GM10266 (cell line): Measurements from ENCODE around the gene HDAC8.

Source experiments
- DNase-seq: peaks from one replicate; pipeline ENCODE4 v3.0.0; 2012; ENCODE audit errors: extremely low spot score
- CTCF ChIP-seq: IDR thresholded peaks from 2 replicates; pipeline ENCODE4 v1.5.1; 2012; ENCODE audit warnings: mild to moderate bottlenecking, low read depth; ENCODE audit not compliant: control insufficient read depth, insufficient read depth; ENCODE audit errors: missing control alignments

The HDAC8 gene

GRCh38 chrX:72392042-72392441 lies 180.6 kb downstream of the HDAC8 start:
- DNase-seq, result no peak

DNA sequence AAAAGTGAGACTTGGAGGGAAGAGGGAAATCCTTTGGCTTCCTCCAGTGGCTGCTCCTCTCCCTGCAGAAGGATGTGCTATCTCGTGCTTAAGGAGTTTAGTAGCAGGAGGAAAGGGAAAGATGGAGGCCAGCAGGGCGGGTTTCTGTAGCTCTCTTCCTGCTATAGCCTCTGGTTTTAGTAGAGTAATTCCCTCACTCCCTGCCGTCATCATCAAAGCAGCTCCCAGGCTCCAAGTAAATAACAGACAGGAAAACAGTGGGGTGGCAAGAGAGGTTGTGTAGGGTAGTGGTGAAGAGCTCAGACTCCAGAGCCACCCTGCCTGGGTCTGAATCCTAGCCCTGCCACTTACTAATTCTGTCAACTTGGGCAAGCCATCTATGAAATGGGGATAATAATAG lies 185.4 kb downstream of the HDAC8 start:
- no peak for DNase-seq
- TF ChIP-seq CTCF, result no peak

More at GRCh38 chrX:72392042-72392441, 180.6 kb downstream of the HDAC8 start:
- TF ChIP-seq CTCF, result no peak

- DNase-seq, result no peak
- TF ChIP-seq CTCF, result no peak
Observed at GRCh38 chrX:72382202-72382595, 190.4 kb downstream of the HDAC8 start.

DNA sequence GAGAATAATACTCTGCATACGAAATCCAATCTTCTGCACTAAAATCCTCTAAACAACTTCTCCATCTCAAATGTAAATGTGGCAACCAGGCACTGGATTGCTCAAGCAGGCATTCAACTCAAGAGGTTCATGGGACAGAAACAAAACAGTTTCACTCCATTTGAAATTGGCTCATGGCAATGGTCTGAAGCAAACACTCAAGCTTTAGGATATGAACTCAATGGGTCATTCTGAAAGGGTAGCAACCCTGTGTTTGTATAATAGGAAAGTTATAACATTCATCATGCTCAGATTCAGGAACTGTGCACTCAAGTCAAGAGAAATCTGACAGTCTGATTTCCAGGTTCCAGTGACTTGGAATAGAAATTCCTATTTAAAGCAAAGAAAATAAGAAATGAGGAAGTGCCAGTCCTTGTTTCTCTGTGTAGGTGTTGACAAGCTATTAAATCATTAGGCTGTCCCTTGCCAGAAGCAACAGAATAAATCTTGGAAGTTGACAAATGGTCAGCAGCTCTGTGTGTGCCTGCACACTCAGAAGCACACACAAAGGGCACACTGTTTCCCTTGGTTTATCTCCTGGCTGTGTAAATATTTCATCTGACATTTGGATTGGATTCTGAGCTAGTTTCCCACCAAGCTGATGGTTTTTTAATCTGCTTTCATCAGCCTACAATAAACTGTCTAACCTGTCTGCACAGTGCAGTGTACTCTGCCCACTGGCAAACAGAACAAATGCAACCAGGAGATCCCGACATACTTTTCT lies 191.0 kb downstream of the HDAC8 start:
- no peak for DNase-seq

GRCh38 chrX:72376124-72376523 lies 196.5 kb downstream of the HDAC8 start:
- no peak for TF ChIP-seq CTCF
- no peak for DNase-seq

More for the DNA sequence above, 191.0 kb downstream of the HDAC8 start:
- TF ChIP-seq CTCF, result no peak

GRCh38 chrX:72373136-72373535 lies 199.5 kb downstream of the HDAC8 start:
- DNase-seq, result no peak
- TF ChIP-seq CTCF, result no peak

DNA sequence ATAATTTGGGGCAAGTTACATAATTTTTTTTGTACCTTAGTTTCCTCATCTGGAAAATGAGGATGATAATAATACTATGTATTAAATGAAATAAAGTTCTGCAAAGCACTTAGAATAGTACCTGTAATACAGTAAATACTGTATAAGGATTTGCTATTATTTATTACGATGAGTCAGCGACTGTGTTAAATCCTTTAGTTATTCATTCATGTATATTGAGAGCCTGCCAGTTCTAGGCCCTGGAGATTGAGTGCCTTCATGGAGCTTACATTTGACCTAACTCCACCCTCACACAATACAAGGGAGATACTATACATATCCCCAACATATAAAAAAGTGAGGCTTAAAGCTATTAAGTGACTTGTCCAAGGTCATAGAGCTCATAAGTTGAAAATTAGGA lies 199.9 kb downstream of the HDAC8 start:
- no peak for DNase-seq
- no peak for TF ChIP-seq CTCF
